ENCODE data around the gene STARD9. TPM values are rescaled to one million over a fixed set of nuclear protein-coding genes. Genes with fewer than 3 reads are reported as not detected.

Gene STARD9
- total RNA-seq, 1 donor from 2014 or later = 7.2 TPM

- H3K4me3 Mint-ChIP-seq (ENCODE audit: unreplicated experiment) = no peak overlapping the region
- peaks cover 5% of the 10 kb centered on the region for H3K36me3 Mint-ChIP-seq (ENCODE audit: low read depth, unreplicated experiment)
- TF ChIP-seq, protein P1, sequence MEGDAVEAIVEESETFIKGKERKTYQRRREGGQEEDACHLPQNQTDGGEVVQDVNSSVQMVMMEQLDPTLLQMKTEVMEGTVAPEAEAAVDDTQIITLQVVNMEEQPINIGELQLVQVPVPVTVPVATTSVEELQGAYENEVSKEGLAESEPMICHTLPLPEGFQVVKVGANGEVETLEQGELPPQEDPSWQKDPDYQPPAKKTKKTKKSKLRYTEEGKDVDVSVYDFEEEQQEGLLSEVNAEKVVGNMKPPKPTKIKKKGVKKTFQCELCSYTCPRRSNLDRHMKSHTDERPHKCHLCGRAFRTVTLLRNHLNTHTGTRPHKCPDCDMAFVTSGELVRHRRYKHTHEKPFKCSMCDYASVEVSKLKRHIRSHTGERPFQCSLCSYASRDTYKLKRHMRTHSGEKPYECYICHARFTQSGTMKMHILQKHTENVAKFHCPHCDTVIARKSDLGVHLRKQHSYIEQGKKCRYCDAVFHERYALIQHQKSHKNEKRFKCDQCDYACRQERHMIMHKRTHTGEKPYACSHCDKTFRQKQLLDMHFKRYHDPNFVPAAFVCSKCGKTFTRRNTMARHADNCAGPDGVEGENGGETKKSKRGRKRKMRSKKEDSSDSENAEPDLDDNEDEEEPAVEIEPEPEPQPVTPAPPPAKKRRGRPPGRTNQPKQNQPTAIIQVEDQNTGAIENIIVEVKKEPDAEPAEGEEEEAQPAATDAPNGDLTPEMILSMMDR (IDR thresholded peaks at IDR 0.05; ENCODE audit: unreplicated experiment) = no peak
- DNase-seq (ENCODE audit: low spot score) = no peak
- H3K9me3 Mint-ChIP-seq (ENCODE audit: unreplicated experiment) = no peaks in the 10 kb centered on the region
- H3K4me1 Mint-ChIP-seq (ENCODE audit: unreplicated experiment) = peaks cover 5% of the 10 kb centered on the region
- H3K27me3 Mint-ChIP-seq (ENCODE audit: unreplicated experiment) = no peaks in the 10 kb centered on the region
- no peak overlapping the region for H3K27ac Mint-ChIP-seq (ENCODE audit: unreplicated experiment)
These were observed 92.4 kb downstream of the STARD9 start for GRCh38 chr15:42667855-42668254.

GRCh38 chr15:42670451-42670850, 95.0 kb downstream of the STARD9 start:
- peaks cover 5% of the 10 kb centered on the region for H3K4me1 Mint-ChIP-seq (ENCODE audit: unreplicated experiment)
- no peak overlapping the region for H3K27ac Mint-ChIP-seq (ENCODE audit: unreplicated experiment)
- peaks cover 5% of the 10 kb centered on the region for H3K36me3 Mint-ChIP-seq (ENCODE audit: low read depth, unreplicated experiment)

DNA sequence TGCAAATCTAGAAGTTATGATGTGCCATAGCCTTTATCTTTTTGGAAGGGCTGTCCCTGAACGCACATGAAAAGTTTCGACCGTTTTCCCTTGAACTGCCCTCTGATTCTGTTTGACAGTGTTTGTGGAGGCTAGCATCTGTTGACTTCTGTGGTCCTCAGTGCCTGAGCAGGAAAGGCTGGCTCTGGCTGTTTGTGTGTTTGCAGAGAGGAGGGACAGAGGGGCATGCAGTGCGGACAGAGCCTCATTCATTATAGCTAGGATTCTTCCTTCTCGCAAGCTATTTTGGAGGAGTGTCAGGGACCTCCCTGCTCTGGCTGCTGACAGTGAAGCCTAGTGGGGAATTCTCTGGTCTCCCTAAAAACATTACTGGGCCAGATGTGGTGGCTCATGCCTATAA, 97.0 kb downstream of the STARD9 start:
- Mint-ChIP-seq H3K9me3 (ENCODE audit: unreplicated experiment) (no peaks in the 10 kb centered on the region), H3K27me3 (ENCODE audit: unreplicated experiment) (no peaks in the 10 kb centered on the region), H3K27ac (ENCODE audit: unreplicated experiment) (no peak overlapping the region), H3K36me3 (ENCODE audit: low read depth, unreplicated experiment) (peaks cover 2% of the 10 kb centered on the region), H3K4me3 (ENCODE audit: unreplicated experiment) (no peak overlapping the region), H3K4me1 (ENCODE audit: unreplicated experiment) (peaks cover 2% of the 10 kb centered on the region)
- DNase-seq (ENCODE audit: low spot score) = no peak
- TF ChIP-seq, protein P1 (IDR thresholded peaks at IDR 0.05; ENCODE audit: unreplicated experiment) = no peak

More at GRCh38 chr15:42670451-42670850, 95.0 kb downstream of the STARD9 start:
- Mint-ChIP-seq H3K4me3 (ENCODE audit: unreplicated experiment) (no peak overlapping the region), H3K27me3 (ENCODE audit: unreplicated experiment) (no peaks in the 10 kb centered on the region), H3K9me3 (ENCODE audit: unreplicated experiment) (no peaks in the 10 kb centered on the region)
- DNase-seq (ENCODE audit: low spot score) = no peak
- TF ChIP-seq, protein P1 (IDR thresholded peaks at IDR 0.05; ENCODE audit: unreplicated experiment) = no peak

GRCh38 chr15:42674472-42674871, 99.1 kb downstream of the STARD9 start:
- peaks cover 4% of the 10 kb centered on the region for H3K36me3 Mint-ChIP-seq (ENCODE audit: low read depth, unreplicated experiment)
- H3K27ac Mint-ChIP-seq (ENCODE audit: unreplicated experiment) = no peak overlapping the region
- DNase-seq (ENCODE audit: low spot score) = no peak
- TF ChIP-seq, protein P1 (IDR thresholded peaks at IDR 0.05; ENCODE audit: unreplicated experiment) = no peak
- H3K9me3 Mint-ChIP-seq (ENCODE audit: unreplicated experiment) = no peaks in the 10 kb centered on the region
- no peak overlapping the region for H3K4me3 Mint-ChIP-seq (ENCODE audit: unreplicated experiment)
- peaks cover 2% of the 10 kb centered on the region for H3K4me1 Mint-ChIP-seq (ENCODE audit: unreplicated experiment)
- H3K27me3 Mint-ChIP-seq (ENCODE audit: unreplicated experiment) = no peaks in the 10 kb centered on the region

GRCh38 chr15:42675021-42675420, 99.6 kb downstream of the STARD9 start:
- peaks cover 2% of the 10 kb centered on the region for H3K4me1 Mint-ChIP-seq (ENCODE audit: unreplicated experiment)
- H3K27ac Mint-ChIP-seq (ENCODE audit: unreplicated experiment) = no peak overlapping the region
- DNase-seq (ENCODE audit: low spot score) = no peak
- H3K27me3 Mint-ChIP-seq (ENCODE audit: unreplicated experiment) = no peaks in the 10 kb centered on the region
- H3K4me3 Mint-ChIP-seq (ENCODE audit: unreplicated experiment) = no peak overlapping the region
- H3K9me3 Mint-ChIP-seq (ENCODE audit: unreplicated experiment) = no peaks in the 10 kb centered on the region
- peaks cover 4% of the 10 kb centered on the region for H3K36me3 Mint-ChIP-seq (ENCODE audit: low read depth, unreplicated experiment)
- TF ChIP-seq, protein P1 (IDR thresholded peaks at IDR 0.05; ENCODE audit: unreplicated experiment) = no peak
